ENCODE measurements around the gene TATDN2. TPM values are rescaled to one million over a fixed set of nuclear protein-coding genes. Genes with fewer than 3 reads are reported as not detected.

TATDN2 gene
- total RNA-seq (2014; rRNA removed; shearing (Covaris generic)): 19.1 and 21.8 TPM in 2 replicates
- polyA plus RNA-seq (2016; fragmentation: Nextera tagmentation; extraction: Ambion mirVana): 4.8 and 6.1 TPM in 2 replicates
- long read RNA-seq, partial matches to known transcripts: 1 of 1 reads
- long read RNA-seq, other reads (novel, unspliced or antisense): 0 of 1 reads

- H3K36me3 Mint-ChIP-seq (ENCODE audit: low read depth): peaks cover 67% of the 10 kb centered on the region
- peak within 1 kb of the TSS; percentile 77 for H3K27ac Mint-ChIP-seq
- DNase-seq (ENCODE audit: low spot score): peak; percentile 99
- H3K9me3 Mint-ChIP-seq: peaks cover 43% of the 10 kb centered on the region
- H3F3A ChIP-seq (replicated peaks; ENCODE audit: low read depth): 0 out of 2 replicates have a peak, but pooled peaks cover 4% of the 10 kb centered on the region
- TF ChIP-seq ZNF114 (CRISPR knock-in tag; IDR thresholded peaks at IDR 0.05) (peak; percentile 65; the same call in 1 of the 2 replicates), ZNF331 (CRISPR knock-in tag; IDR thresholded peaks at IDR 0.05; ENCODE audit: low read depth) (no peak), NANOG (IDR thresholded peaks at IDR 0.05; ENCODE audit: borderline replicate concordance) (no peak), CREB1 (CRISPR knock-in tag; IDR thresholded peaks at IDR 0.05; ENCODE audit: low read depth) (peak; percentile 72), STAT1 (IDR thresholded peaks at IDR 0.05; ENCODE audit: unreplicated experiment) (no peak), REST (IDR thresholded peaks at IDR 0.05; ENCODE audit: unreplicated experiment) (no peak), POLR2AphosphoS5 (IDR thresholded peaks at IDR 0.05; ENCODE audit: low read depth) (peak; percentile 72), ETS1 (IDR thresholded peaks at IDR 0.05) (no peak), CTCF (conservative IDR thresholded peaks at IDR 0.05; ENCODE audit: low read depth in 2 of 2) (no peak)
- peaks cover 8% of the 10 kb centered on the region; the same call in 1 of the 2 replicates for H3K27me3 ChIP-seq (ENCODE audit: insufficient read depth)
- peaks cover 27% of the 10 kb centered on the region for H3K27me3 Mint-ChIP-seq (ENCODE audit: insufficient read depth, low read depth, poor library complexity)
- peaks cover 3% of the 10 kb centered on the region; the same call in 1 of the 2 replicates for H4K20me1 ChIP-seq (replicated peaks; ENCODE audit: insufficient read depth)
- peaks cover 41% of the 10 kb centered on the region for H3K79me2 ChIP-seq (replicated peaks; ENCODE audit: insufficient read depth)
- peak; percentile 93 for ATAC-seq
- peak within 1 kb of the TSS; percentile 98 for H3K4me2 ChIP-seq
- H3K4me1 Mint-ChIP-seq: peaks cover 22% of the 10 kb centered on the region; the same call in 2 of the 3 replicates
- H2AFZ ChIP-seq: peak within 1 kb of the TSS; percentile 93
- peak within 1 kb of the TSS; percentile 96 for H3K4me3 ChIP-seq
- peak within 1 kb of the TSS; percentile 79 for H3K27ac ChIP-seq (ENCODE audit: low read depth)
- H3K9me2 ChIP-seq (ENCODE audit: insufficient read depth): no peaks in the 10 kb centered on the region
- peaks cover 17% of the 10 kb centered on the region for H3K4me1 ChIP-seq (ENCODE audit: insufficient read depth)
- H3K4me3 Mint-ChIP-seq: peak within 1 kb of the TSS; percentile 92
- peaks cover 18% of the 10 kb centered on the region for H3K36me3 ChIP-seq (ENCODE audit: insufficient read depth)
These were observed at the start of gene TATDN2 for GRCh38 chr3:10248184-10248983. TSS of gene TATDN2 (plus strand) at chr3:10248459. CDS start at chr3:10249201, 742 bp downstream.

Data from GM23338 (cell line).